ENCODE data around the gene AMD1. TPM values are rescaled to one million over a fixed set of nuclear protein-coding genes. Genes with fewer than 3 reads are reported as not detected.
A peak's percentile ranks its signal among the peaks of the same experiment; 100 is the strongest.

Gene AMD1
- total and polyA plus RNA-seq, 3 donors from 2014 or later: 47.9 to 109 (median 85.6) TPM

- intact Hi-C loops (cut with DNase I; ENCODE audit: low total_unique reads): loop anchor here (10.0 kb wide), 1 partner anchor 61 kb away; the partner anchor contains the start of gene CDK19
- 1 to 2% methylated on average over 18 to 29 of the region's 29 CpGs for WGBS, 2 donors
- peak; percentile 93 for DNase-seq
- Histone ChIP-seq H3K27ac (peak overlapping the region; percentile 88 to 93), H3K4me3 (peak overlapping the region; percentile 84 to 95), H3K4me1 (peaks cover 43% of the 10 kb centered on the region), H3K9me3 (no peaks in the 10 kb centered on the region), H3K27me3 (no peaks in the 10 kb centered on the region), H3K36me3 (ENCODE audit: low read depth, missing control alignments) (no peaks in the 10 kb centered on the region)
- no peak for TF ChIP-seq CTCF (IDR thresholded peaks at IDR 0.05)
- TF ChIP-seq POLR2A (IDR thresholded peaks at IDR 0.05): peak; percentile 8
Measured at GRCh38 chr6:110876170-110876773, 1.7 kb downstream of the AMD1 start.

- Histone ChIP-seq H3K27ac (peak overlapping the region; percentile 49 to 93), H3K4me1 (peaks cover 50% of the 10 kb centered on the region), H3K9me3 (no peaks in the 10 kb centered on the region), H3K4me3 (peak overlapping the region; percentile 84 to 95), H3K27me3 (no peaks in the 10 kb centered on the region), H3K36me3 (ENCODE audit: low read depth, missing control alignments) (no peaks in the 10 kb centered on the region)
- DNase-seq: no peak
- 26 to 28% methylated on average over 10 of the region's 10 CpGs for WGBS, 2 donors
- intact Hi-C loops (cut with DNase I; ENCODE audit: low total_unique reads): loop anchor here (10.0 kb wide), 1 partner anchor 62 kb away; the partner anchor contains the start of gene CDK19
- no peak for TF ChIP-seq POLR2A (IDR thresholded peaks at IDR 0.05)
- no peak for TF ChIP-seq CTCF (IDR thresholded peaks at IDR 0.05)
Measured at GRCh38 chr6:110876806-110877564, 2.4 kb downstream of the AMD1 start.

- H3K36me3 ChIP-seq (ENCODE audit: low read depth, missing control alignments): no peaks in the 10 kb centered on the region
- H3K27me3 ChIP-seq: no peaks in the 10 kb centered on the region
- intact Hi-C loops (cut with DNase I; ENCODE audit: low total_unique reads): loop anchor here (10.0 kb wide), 1 partner anchor 63 kb away; the partner anchor contains the start of gene CDK19
- peak overlapping the region; percentile 49 to 93 for H3K27ac ChIP-seq
- no peaks in the 10 kb centered on the region for H3K9me3 ChIP-seq
- peaks cover 54% of the 10 kb centered on the region for H3K4me1 ChIP-seq
- 29 to 31% methylated on average over 2 of the region's 2 CpGs for WGBS, 2 donors
- no peak for DNase-seq
- no peak for TF ChIP-seq POLR2A (IDR thresholded peaks at IDR 0.05)
- TF ChIP-seq CTCF (IDR thresholded peaks at IDR 0.05): no peak
- H3K4me3 ChIP-seq: peak overlapping the region in 1 of 2 donors; percentile 95
Measured at GRCh38 chr6:110877569-110877968, 3.0 kb downstream of the AMD1 start.

- Histone ChIP-seq H3K4me1 (peaks cover 62% of the 10 kb centered on the region), H3K4me3 (no peak overlapping the region), H3K36me3 (ENCODE audit: low read depth, missing control alignments) (no peaks in the 10 kb centered on the region), H3K27ac (peak overlapping the region in 1 of 2 donors; percentile 16), H3K27me3 (no peaks in the 10 kb centered on the region), H3K9me3 (no peaks in the 10 kb centered on the region)
- 24 to 27% methylated on average over 10 of the region's 10 CpGs for WGBS, 2 donors
- peak; percentile 71 for DNase-seq
- intact Hi-C loops (cut with DNase I; ENCODE audit: low total_unique reads): loop anchor here (10.0 kb wide), 1 partner anchor 64 kb away; the partner anchor contains the start of gene CDK19
- TF ChIP-seq POLR2A (IDR thresholded peaks at IDR 0.05): no peak
- TF ChIP-seq CTCF (IDR thresholded peaks at IDR 0.05): peak; percentile 19 to 42 (median 28)
Measured at GRCh38 chr6:110878751-110879522, 4.4 kb downstream of the AMD1 start.

All from testis (tissue), 3 donors.